Measurements from ENCODE around the gene PJVK.

GRCh38 chr2:178426388-178426787 lies 24.8 kb upstream of the PJVK start:
- no peak for TF ChIP-seq CTCF (IDR thresholded peaks at IDR 0.05; ENCODE audit: insufficient read depth, low read length)
- TF ChIP-seq POLR2AphosphoS5 (IDR thresholded peaks at IDR 0.05; ENCODE audit: low read depth), result no peak
- TF ChIP-seq SPI1 (IDR thresholded peaks at IDR 0.05; ENCODE audit: borderline replicate concordance, low read depth), result no peak

All from HL-60 (cell line).